ENCODE results near the gene SLC22A23. TPM values are rescaled to one million over a fixed set of nuclear protein-coding genes. Genes with fewer than 3 reads are reported as not detected.

SLC22A23 gene
- total RNA-seq, 1 experiment from 2014 or later, result 38.2 TPM

DNA sequence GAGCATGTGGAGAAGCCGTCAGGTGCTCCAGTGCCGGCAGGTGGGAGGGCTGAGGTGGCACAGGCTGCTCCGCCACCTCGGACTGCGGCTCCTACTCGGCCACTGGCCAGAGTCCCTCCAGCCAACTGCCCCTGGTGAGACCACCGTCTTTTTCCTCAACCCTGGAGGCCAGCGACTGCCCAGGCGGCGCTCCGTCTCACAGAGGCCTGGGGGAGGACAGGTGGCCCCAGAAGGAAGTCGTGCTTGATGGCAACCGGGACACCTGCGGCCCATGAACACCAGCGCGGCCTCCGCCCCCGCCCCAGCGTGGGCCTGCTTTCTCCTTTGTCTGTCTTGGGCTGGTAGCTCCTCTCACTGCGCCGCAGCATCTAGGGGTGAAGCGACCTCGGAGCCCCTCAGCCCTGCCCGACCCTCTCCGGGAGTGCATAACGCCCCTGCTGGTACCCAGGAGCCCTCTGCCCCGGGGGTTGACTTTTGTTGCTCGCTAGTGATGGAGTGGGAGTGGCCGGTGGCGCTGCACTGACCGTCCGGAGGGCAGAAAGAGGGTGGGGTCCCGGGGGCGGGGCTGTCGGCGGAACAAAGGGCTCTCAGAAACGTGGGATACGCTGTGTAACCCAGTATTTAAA lies 228.7 kb downstream of the SLC22A23 start:
- peak; percentile 87 for DNase-seq (ENCODE audit: low spot score)
- Mint-ChIP-seq H3K4me3 (peak overlapping the region; percentile 89), H3K27ac (peak overlapping the region; percentile 98), H3K27me3 (ENCODE audit: low read depth) (peaks cover 23% of the 10 kb centered on the region), H3K4me1 (peaks cover 49% of the 10 kb centered on the region), H3K36me3 (peaks cover 23% of the 10 kb centered on the region), H3K9me3 (no peaks in the 10 kb centered on the region)
- TF ChIP-seq NFYB (CRISPR knock-in tag; conservative IDR thresholded peaks at IDR 0.05; ENCODE audit: low read depth), result no peak
- TF ChIP-seq ZNF219 (CRISPR knock-in tag; IDR thresholded peaks at IDR 0.05; ENCODE audit: borderline replicate concordance), result 0 out of 2 replicates have a peak, but pooled peaks have one; percentile 26
- TF ChIP-seq, protein P1, sequence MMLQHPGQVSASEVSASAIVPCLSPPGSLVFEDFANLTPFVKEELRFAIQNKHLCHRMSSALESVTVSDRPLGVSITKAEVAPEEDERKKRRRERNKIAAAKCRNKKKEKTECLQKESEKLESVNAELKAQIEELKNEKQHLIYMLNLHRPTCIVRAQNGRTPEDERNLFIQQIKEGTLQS (CRISPR knock-in tag; conservative IDR thresholded peaks at IDR 0.05), result no peak
- TF ChIP-seq ESRRA (CRISPR knock-in tag; IDR thresholded peaks at IDR 0.05; ENCODE audit: borderline replicate concordance), result 0 out of 2 replicates have a peak, but pooled peaks have one; percentile 31
- TF ChIP-seq, protein P2, sequence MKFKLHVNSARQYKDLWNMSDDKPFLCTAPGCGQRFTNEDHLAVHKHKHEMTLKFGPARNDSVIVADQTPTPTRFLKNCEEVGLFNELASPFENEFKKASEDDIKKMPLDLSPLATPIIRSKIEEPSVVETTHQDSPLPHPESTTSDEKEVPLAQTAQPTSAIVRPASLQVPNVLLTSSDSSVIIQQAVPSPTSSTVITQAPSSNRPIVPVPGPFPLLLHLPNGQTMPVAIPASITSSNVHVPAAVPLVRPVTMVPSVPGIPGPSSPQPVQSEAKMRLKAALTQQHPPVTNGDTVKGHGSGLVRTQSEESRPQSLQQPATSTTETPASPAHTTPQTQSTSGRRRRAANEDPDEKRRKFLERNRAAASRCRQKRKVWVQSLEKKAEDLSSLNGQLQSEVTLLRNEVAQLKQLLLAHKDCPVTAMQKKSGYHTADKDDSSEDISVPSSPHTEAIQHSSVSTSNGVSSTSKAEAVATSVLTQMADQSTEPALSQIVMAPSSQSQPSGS (CRISPR knock-in tag; IDR thresholded peaks at IDR 0.05; ENCODE audit: borderline replicate concordance, low read depth), result no peak
- no peak for TF ChIP-seq ZNF232 (CRISPR knock-in tag; IDR thresholded peaks at IDR 0.05)
- TF ChIP-seq, protein P3, sequence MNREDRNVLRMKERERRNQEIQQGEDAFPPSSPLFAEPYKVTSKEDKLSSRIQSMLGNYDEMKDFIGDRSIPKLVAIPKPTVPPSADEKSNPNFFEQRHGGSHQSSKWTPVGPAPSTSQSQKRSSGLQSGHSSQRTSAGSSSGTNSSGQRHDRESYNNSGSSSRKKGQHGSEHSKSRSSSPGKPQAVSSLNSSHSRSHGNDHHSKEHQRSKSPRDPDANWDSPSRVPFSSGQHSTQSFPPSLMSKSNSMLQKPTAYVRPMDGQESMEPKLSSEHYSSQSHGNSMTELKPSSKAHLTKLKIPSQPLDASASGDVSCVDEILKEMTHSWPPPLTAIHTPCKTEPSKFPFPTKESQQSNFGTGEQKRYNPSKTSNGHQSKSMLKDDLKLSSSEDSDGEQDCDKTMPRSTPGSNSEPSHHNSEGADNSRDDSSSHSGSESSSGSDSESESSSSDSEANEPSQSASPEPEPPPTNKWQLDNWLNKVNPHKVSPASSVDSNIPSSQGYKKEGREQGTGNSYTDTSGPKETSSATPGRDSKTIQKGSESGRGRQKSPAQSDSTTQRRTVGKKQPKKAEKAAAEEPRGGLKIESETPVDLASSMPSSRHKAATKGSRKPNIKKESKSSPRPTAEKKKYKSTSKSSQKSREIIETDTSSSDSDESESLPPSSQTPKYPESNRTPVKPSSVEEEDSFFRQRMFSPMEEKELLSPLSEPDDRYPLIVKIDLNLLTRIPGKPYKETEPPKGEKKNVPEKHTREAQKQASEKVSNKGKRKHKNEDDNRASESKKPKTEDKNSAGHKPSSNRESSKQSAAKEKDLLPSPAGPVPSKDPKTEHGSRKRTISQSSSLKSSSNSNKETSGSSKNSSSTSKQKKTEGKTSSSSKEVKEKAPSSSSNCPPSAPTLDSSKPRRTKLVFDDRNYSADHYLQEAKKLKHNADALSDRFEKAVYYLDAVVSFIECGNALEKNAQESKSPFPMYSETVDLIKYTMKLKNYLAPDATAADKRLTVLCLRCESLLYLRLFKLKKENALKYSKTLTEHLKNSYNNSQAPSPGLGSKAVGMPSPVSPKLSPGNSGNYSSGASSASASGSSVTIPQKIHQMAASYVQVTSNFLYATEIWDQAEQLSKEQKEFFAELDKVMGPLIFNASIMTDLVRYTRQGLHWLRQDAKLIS (CRISPR knock-in tag; IDR thresholded peaks at IDR 0.05; ENCODE audit: borderline replicate concordance), result 0 out of 2 replicates have a peak, but pooled peaks have one; percentile 10
- TF ChIP-seq JUN (CRISPR knock-in tag; IDR thresholded peaks at IDR 0.05), result no peak
- TF ChIP-seq, protein P4, sequence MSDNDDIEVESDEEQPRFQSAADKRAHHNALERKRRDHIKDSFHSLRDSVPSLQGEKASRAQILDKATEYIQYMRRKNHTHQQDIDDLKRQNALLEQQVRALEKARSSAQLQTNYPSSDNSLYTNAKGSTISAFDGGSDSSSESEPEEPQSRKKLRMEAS (CRISPR knock-in tag; IDR thresholded peaks at IDR 0.05), result peak; percentile 68; the same call in 1 of the 2 replicates
- TF ChIP-seq TEAD4 (CRISPR knock-in tag; IDR thresholded peaks at IDR 0.05), result no peak
- TF ChIP-seq ETV6 (CRISPR knock-in tag; IDR thresholded peaks at IDR 0.05), result 0 out of 2 replicates have a peak, but pooled peaks have one; percentile 36
- TF ChIP-seq, protein P5, sequence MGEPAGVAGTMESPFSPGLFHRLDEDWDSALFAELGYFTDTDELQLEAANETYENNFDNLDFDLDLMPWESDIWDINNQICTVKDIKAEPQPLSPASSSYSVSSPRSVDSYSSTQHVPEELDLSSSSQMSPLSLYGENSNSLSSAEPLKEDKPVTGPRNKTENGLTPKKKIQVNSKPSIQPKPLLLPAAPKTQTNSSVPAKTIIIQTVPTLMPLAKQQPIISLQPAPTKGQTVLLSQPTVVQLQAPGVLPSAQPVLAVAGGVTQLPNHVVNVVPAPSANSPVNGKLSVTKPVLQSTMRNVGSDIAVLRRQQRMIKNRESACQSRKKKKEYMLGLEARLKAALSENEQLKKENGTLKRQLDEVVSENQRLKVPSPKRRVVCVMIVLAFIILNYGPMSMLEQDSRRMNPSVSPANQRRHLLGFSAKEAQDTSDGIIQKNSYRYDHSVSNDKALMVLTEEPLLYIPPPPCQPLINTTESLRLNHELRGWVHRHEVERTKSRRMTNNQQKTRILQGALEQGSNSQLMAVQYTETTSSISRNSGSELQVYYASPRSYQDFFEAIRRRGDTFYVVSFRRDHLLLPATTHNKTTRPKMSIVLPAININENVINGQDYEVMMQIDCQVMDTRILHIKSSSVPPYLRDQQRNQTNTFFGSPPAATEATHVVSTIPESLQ (CRISPR knock-in tag; IDR thresholded peaks at IDR 0.05), result no peak
- TF ChIP-seq ZNF671 (CRISPR knock-in tag; IDR thresholded peaks at IDR 0.05), result no peak
- no peak for TF ChIP-seq GRHL2 (CRISPR knock-in tag; IDR thresholded peaks at IDR 0.05; ENCODE audit: insufficient replicate concordance, severe bottlenecking)
- TF ChIP-seq, protein P6, sequence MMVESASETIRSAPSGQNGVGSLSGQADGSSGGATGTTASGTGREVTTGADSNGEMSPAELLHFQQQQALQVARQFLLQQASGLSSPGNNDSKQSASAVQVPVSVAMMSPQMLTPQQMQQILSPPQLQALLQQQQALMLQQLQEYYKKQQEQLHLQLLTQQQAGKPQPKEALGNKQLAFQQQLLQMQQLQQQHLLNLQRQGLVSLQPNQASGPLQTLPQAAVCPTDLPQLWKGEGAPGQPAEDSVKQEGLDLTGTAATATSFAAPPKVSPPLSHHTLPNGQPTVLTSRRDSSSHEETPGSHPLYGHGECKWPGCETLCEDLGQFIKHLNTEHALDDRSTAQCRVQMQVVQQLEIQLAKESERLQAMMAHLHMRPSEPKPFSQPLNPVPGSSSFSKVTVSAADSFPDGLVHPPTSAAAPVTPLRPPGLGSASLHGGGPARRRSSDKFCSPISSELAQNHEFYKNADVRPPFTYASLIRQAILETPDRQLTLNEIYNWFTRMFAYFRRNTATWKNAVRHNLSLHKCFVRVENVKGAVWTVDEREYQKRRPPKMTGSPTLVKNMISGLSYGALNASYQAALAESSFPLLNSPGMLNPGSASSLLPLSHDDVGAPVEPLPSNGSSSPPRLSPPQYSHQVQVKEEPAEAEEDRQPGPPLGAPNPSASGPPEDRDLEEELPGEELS (CRISPR knock-in tag; IDR thresholded peaks at IDR 0.05), result peak; percentile 65; the same call in 1 of the 2 replicates
- TF ChIP-seq, protein P7, sequence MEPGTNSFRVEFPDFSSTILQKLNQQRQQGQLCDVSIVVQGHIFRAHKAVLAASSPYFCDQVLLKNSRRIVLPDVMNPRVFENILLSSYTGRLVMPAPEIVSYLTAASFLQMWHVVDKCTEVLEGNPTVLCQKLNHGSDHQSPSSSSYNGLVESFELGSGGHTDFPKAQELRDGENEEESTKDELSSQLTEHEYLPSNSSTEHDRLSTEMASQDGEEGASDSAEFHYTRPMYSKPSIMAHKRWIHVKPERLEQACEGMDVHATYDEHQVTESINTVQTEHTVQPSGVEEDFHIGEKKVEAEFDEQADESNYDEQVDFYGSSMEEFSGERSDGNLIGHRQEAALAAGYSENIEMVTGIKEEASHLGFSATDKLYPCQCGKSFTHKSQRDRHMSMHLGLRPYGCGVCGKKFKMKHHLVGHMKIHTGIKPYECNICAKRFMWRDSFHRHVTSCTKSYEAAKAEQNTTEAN (CRISPR knock-in tag; IDR thresholded peaks at IDR 0.05), result peak; percentile 44; the same call in 1 of the 2 replicates
- TF ChIP-seq, protein P8, sequence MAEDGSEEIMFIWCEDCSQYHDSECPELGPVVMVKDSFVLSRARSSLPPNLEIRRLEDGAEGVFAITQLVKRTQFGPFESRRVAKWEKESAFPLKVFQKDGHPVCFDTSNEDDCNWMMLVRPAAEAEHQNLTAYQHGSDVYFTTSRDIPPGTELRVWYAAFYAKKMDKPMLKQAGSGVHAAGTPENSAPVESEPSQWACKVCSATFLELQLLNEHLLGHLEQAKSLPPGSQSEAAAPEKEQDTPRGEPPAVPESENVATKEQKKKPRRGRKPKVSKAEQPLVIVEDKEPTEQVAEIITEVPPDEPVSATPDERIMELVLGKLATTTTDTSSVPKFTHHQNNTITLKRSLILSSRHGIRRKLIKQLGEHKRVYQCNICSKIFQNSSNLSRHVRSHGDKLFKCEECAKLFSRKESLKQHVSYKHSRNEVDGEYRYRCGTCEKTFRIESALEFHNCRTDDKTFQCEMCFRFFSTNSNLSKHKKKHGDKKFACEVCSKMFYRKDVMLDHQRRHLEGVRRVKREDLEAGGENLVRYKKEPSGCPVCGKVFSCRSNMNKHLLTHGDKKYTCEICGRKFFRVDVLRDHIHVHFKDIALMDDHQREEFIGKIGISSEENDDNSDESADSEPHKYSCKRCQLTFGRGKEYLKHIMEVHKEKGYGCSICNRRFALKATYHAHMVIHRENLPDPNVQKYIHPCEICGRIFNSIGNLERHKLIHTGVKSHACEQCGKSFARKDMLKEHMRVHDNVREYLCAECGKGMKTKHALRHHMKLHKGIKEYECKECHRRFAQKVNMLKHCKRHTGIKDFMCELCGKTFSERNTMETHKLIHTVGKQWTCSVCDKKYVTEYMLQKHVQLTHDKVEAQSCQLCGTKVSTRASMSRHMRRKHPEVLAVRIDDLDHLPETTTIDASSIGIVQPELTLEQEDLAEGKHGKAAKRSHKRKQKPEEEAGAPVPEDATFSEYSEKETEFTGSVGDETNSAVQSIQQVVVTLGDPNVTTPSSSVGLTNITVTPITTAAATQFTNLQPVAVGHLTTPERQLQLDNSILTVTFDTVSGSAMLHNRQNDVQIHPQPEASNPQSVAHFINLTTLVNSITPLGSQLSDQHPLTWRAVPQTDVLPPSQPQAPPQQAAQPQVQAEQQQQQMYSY (CRISPR knock-in tag; IDR thresholded peaks at IDR 0.05), result 0 out of 2 replicates have a peak, but pooled peaks have one; percentile 15
- TF ChIP-seq HMGA2 (CRISPR knock-in tag; IDR thresholded peaks at IDR 0.05), result 0 out of 2 replicates have a peak, but pooled peaks have one; percentile 34
- peak; percentile 35 for ATAC-seq
- POLR2A ChIA-PET, result interaction anchor here (1.0 to 2.4 kb wide), 5 partner anchors 19 to 66 kb away, joined by 3 to 9 read pairs (median 5); partner anchors contain the start of gene PSMG4
- CTCF ChIA-PET, result interaction anchor here (0.6 to 5.2 kb wide), 4 partner anchors 19 to 71 kb away, joined by 3 to 65 read pairs (median 4); partner anchors contain the start of gene TUBB2A
